NCI-H2196 (cell line): ENCODE results near the gene CHTF18.
A peak's percentile ranks its signal among the peaks of the same experiment; 100 is the strongest.

Experiments used
- DNase-seq: peaks from one replicate; lab custom pipeline; 2025; ENCODE audit not compliant: unreplicated experiment; lab: John Stamatoyannopoulos, UW

The CHTF18 gene

DNA sequence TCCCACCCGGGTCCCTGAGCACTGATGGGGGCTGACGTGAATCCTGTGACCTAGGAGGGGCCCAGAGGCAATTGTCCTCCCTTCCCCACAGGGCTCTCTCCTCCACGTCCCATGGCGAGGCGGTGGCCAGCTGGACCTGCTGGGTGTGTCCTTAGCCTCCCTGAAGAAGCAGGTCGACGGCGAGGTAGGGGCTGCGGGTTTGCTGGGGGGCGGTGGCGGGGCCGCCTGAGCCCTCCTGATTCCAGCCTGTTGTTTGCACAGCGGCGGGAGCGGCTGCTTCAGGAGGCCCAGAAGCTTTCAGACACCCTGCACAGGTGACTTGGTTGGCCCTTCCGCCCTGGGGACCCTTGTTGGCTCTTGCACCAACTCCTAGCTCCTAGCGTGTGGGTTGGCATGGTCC is 1.7 kb downstream of the CHTF18 start:
- no peak for DNase-seq

DNA sequence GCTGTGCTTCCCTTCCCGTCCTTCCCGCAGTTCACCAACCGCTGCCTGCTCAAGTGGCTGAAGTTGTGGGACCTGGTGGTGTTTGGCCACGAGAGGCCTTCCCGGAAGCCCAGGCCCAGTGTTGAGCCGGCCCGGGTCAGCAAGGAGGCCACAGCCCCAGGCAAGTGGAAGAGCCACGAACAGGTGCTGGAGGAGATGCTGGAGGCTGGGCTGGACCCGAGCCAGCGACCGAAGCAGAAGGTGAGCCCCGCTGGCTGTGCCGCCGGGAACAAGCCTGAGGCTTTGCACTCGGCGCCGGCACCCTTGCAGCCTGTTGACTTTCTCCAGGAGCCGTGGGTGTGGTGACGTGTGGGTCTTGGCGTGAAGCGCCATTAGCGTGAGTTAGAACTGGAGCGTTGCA is 2.7 kb downstream of the CHTF18 start:
- no peak for DNase-seq

DNA sequence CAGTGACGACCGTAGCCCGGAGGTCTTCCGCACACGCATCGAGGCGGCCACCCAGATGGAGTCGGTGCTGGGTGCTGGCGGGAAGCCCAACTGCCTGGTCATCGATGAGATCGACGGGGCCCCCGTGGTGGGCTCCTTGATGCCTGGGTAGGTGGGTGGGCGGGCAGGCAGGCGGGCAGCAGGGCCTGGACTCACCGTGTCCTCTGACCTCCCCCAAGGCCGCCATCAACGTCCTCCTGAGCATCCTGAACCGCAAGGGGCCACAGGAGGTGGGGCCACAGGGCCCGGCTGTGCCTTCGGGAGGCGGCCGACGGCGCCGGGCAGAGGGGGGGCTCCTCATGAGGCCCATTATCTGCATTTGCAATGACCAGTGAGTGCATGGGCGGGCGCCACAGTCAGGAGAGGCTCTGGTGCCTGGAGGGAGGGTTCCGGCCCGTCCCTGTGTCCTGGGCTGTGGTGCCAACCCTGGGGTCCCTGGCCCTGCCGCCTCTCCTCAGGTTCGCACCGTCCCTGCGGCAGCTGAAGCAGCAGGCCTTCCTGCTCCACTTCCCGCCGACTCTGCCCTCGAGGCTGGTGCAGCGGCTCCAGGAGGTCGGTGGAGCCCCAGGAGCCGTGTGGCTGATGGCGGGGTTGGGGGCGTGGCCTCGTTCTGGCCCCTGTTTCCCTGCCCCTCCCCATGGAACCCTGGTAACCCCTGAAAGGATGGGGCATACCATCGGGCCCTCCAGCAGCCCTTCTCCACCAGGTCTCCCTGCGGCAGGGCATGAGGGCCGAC is 4.0 kb downstream of the CHTF18 start:
- DNase-seq, result no peak

DNA sequence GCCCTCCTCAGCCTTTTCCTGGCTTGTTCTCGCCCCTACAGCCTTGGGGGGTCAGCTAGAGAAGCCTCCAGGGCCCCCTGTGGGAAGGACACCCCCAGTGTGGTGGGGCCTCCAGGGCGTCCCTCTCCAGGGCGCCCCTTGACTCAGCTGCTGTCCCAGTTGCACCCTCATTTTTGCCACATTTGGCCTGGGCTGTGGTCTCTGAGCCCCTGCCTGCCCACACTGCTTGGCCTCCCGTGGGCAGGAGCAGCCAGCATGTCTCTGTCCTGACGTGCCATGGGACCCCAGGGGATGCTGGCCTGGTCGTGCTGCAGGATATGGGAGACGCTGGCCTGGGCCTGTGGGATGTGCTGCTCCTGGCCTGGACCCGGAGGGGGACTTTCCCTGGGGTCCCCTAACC is 5.0 kb downstream of the CHTF18 start:
- no peak for DNase-seq

DNA sequence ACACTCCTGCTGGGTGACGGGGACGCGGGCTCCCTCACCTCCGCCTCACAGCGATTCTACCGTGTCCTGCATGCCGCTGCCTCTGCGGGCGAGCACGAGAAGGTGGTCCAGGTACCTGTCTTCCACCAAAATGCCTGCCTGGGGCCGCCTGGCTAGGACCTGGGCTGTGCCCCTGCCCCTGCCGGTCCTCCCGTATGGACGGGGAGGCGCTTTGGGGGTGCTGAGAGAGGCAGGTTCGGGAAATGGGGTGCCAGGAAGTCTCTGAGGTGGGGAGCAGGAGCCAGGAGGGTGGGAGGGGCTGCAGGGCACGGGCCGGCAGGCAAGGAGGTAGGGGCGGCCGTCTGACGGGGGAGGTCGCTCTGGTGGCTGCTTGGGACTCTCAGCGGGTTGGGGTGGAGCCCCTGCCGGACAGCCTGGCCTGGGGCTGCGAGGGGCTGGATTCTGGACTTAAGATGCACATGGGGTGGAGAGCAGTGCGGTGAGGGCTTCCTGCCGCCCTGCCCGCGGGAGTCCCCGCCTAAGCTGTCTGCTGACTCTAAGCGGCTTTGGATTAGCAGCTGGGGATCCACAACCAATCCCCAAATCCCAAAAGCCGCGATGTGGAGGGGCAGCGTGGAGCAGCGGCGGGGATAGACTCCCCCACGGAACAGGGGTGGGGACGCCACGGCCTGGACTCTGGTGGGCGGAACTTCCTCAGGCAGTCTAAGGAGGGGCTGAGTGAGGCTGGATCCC is 5.8 kb downstream of the CHTF18 start:
- DNase-seq, result no peak

DNA sequence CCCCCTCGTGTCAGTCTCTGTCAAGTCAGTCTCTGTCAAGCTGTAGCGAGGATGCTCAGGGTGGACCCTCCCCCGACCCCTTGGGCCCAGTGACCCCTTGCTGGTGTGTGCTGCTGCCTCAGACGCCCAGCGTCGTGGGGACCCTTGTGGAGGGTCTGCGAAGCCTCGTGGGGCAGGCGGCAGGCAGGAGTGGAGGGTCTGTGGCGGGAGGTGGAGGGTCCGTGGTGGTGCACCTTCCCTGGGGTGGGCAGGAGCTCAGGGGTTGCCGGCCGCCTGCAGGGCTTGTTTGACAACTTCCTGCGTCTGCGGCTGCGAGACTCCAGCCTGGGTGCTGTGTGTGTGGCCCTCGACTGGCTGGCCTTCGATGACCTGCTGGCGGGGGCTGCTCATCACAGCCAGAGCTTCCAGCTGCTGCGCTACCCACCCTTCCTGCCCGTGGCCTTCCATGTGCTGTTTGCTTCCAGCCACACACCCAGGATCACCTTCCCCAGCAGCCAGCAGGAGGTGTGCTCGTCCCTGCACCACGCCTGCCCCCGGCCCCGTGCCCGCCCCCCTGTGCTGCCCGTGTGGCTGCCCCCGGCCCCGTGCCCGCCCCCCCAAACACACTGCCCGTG is 6.5 kb downstream of the CHTF18 start:
- DNase-seq, result no peak

DNA sequence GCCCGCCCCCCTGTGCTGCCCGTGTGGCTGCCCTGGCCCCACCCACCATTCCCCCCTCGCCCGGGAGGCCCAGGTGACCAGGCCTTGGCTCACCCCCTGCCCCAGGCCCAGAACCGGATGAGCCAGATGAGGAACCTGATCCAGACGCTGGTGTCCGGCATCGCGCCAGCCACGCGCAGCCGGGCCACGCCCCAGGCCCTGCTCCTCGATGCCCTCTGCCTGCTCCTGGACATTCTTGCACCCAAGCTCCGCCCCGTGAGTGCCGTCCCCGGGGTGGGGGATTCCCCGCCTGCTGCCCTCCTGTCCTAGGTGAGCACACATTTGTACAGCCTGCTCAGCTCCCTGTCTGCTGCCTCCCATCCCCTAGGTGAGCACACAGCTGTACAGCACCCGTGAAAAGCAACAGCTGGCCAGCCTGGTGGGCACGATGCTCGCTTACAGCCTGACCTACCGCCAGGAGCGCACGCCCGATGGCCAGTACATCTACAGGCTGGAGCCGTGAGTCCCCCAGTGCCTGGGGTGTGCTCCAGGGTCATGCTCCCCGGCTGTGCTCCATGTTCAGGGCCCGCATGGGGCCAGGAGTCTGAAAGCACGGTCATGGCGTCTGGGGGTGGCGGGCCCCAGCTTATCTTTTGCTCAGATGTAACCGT is 7.3 kb downstream of the CHTF18 start:
- peak; percentile 70 for DNase-seq

DNA sequence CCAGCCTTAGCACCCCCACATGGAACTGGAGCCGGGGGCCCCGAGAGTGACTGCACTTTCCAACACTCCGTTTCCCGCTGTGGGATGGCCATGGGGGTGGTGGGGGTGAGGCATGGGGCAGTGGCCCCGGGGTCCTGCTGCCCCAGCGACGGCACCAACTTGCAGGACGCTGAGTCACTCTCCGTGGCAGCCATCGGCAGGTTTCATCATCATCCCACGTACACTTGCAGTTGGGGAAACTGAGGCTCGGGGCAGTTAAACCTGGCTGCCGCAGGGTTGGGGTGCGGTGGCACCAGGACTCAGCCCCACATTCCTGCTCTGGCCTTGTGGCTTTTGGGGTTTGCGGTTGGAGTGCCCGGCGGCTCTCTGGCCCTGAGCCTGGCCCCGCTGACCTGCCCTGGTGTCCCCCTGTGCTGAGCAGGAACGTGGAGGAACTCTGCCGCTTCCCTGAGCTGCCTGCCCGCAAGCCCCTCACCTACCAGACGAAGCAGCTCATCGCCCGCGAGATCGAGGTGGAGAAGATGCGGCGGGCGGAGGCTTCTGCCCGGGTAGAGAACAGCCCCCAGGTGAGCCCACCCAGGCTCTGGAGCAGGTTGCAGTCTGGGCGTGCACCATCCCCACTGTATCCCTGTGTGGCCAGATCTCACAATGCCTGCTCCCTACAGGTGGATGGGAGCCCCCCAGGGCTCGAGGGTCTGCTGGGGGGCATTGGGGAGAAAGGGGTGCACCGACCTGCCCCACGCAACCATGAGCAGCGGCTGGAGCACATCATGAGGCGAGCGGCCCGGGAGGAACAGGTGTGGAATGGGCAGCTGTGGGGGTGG is 8.1 kb downstream of the CHTF18 start:
- no peak for DNase-seq

DNA sequence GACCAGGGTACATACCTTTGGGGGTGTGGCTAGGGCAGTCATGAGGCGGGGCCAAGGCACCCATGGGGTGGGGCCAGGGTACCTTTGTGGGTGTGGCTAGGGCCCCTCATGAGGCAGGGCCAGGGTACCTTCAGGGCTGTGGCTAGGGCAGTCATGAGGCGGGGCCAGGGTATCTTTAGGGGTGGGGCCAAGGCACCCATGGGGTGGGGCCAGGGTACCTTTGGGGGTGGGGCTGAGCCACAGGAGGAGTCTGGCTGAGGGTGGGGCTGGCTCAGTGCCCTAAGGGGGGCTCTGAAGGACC is 8.7 kb downstream of the CHTF18 start:
- peak; percentile 29 for DNase-seq

DNA sequence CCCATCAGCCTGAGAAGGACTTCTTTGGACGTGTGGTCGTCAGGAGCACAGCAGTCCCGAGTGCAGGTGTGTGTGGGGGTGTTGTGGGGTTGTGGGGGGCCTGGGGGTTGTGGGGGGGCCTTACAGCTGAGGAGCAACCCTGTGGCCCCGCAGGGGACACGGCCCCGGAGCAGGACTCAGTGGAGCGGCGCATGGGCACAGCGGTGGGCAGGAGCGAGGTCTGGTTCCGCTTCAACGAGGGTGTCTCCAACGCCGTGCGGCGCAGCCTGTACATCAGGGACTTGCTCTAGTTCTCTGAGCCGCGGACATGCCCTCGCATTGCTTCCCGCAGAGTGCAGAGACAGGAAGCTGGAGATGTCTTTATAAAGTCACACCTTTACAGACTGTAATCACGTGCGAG is 9.3 kb downstream of the CHTF18 start:
- no peak for DNase-seq

DNA sequence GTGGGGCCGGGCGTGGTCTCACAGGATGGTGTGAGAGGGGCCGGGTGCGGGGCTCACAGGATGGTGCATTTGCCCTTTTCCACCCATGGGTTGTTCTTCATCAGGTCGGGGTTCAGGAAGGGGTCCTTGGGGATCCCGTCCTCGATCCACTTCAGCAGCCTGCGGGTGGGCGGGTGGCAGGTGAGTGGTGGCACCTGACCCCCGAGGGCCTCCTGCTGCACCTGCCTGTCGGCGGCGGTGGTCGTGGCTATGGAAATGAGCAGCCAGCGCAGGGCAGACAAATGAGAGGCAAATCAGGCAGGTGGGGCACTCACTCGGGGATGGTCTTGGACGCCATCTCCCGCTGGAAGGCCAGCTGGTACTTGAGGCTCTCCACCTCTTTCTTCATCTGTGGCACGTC is 10.2 kb downstream of the CHTF18 start:
- no peak for DNase-seq

DNA sequence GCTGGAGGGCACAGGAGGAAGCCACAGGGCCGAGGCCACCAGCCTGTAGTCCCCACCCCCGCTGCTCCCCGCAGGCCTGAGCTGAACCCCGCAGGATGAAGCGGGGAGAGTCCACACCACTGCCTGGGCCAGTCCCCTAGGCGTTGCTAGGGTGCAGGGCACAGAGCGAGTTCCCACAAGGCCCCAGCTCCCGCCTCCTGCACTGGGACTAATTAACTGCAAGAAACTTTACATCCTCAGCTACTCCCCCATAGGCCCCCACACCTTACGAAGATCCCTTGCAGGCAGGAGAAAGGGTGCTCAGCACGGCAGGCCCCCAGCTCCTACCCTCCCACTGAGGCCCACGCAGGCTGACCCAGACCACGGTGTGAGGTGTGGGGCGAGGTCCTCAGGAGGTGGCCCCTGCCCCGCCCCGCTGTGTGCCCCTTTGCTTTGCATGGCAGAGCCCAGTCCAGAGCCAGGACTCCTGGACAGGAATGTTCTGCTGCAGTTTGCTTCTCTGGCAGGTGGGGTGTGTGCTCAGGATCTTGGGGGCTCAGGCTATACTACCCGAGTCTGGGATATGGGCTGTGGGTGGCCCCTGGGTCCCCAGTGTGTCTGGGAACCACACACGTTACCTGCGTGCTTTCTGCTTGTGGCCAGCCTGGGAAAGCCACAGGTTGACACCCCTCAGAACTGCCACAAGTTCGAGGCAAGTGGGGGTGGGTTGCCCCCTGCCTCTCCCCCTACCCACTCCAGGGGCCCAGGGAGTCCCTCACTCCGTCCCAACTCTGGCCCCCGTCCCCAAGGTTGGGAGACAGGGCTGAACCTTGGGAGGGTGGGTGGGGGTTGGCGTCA is 10.9 kb downstream of the CHTF18 start:
- DNase-seq, result no peak

DNA sequence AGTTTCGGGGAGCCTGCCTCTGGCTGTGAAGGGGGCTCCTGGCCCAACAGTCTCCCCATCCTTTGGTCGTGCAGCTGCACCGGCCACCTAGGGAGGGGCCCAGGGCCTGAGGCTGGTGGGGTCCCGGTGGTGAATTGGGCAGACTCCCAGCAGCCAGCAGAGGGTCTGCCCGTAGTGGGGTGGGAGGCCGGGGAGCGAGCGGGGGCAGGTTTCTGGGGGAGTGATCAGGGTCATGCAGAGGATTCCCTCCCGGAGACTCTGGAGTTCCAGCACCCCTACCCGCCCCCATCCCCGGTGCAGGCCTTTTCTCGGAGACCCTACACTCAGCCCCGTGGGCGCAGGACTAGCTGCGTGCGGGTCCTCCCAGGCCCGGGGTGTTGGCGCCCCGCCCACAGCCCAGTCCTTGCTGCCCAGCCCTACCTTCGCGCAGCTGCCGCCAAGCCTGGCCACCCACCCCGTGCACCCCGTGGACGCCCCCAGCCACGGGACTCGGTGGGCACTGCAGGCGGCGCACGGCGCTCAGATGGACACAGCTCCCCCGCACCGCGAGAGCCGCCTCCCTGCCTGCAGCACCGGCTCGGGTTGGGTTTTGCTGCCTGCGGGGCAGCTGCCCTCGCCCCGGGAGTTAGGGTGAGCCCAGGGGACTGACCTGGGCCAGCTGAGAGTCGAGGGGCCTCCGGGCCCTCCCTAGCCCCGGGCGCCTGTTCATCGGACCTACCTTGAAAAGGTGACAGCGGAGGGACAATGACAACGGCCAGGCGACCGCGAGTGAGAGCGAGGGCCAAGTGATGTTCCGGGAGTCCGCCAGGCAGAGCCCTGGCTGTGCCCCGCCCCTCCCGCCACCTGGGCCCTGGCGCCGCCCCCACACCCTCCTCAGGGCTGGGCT is 11.8 kb downstream of the CHTF18 start, which contains the start of gene GNG13:
Gene GNG13 (minus strand): TSS at position 787 of the 886 bp plus-strand sequence. CDS start 1,657 bp downstream, outside the sequence.
- DNase-seq, result no peak

DNA sequence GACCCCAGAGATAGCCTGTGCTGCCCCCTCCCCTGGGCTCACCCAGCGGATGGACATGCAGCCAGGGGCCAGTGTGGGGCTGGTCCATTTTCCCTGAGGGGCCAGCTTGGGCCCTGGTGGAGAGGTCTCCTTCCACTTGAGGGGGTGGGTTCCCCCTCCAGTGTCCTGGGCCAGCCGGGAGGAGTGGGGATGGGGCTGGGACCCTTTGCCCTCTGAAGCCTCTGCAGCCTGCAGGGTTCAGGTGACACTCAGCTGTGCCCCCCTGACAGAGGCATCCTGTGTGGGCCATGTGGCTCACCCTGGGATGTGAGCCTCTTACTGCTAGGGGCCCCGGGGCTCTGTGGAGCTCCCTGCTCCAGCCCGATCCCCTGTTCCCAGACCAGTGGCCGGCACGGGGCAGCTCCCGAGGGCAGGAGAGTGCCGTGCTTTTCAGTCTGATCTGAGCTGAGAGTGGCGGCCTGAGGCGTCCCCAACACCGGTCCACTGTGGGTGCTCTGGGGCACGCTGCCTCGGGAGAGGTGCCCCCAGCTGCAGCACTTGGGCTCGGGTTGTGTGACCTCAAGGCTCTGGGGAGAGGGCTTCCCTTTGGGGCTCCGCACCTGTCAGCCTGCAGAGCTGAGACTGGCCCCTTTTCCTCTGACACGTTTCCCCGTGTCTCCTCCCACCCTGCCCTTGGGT is 12.6 kb downstream of the CHTF18 start:
- DNase-seq, result no peak

DNA sequence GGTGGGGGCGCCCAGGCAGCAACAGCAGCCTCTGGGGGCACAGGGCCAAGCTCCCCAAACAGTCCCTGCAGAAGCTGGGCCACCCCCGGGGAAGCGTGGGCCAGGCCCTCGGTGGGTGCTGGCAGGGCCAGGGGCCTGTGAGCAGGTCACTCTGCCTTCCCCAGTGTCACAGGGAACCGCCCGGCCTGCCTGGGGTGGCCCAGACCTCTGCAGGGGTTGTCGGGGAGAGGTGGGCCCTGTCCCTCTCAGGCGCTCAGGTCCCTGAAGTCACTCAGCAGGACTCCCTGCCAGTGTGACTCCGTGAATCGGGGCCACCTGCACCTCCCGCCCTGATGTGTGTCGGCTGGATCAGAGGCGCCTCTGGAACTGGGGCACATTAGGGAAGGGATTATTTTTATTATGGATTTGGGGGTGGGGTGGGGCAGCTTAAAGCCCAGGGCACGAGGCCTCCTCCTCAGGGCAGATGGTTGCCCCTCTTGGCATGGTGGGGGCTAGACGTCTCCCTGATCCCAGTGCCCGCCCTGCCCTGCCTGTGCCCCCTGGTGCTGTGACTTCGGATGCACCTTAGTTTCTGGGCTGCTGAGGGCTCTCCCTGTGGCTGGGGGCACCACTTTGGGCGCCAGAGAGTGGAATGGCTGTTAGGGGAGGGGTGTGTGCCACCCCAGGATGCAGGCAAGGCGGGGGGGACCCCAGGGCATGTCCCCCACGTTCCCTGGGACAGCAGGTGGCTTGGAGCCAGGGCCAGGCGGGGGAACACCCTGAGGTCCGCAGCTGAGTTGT is 13.4 kb downstream of the CHTF18 start:
- no peak for DNase-seq

DNA sequence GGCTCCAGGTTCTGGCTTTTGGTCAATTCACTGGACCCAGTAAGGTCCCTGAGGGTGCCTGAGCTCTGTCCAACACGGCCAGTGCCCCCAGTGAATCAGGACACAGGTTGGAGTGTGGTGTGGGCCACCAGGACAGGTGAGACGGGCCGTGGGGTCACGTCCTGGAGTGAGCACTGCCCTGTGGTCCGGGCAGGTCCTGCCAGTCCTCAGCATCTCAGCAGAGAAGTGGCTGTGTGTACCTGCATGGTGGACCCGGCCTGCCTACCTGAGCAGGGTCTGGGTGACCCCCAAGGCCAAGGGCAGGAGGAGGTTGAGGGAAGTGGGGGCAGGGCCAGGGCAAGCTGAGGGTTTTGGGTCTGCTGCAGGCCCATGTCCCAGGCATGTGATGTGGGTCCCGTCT is 14.0 kb downstream of the CHTF18 start:
- no peak for DNase-seq

DNA sequence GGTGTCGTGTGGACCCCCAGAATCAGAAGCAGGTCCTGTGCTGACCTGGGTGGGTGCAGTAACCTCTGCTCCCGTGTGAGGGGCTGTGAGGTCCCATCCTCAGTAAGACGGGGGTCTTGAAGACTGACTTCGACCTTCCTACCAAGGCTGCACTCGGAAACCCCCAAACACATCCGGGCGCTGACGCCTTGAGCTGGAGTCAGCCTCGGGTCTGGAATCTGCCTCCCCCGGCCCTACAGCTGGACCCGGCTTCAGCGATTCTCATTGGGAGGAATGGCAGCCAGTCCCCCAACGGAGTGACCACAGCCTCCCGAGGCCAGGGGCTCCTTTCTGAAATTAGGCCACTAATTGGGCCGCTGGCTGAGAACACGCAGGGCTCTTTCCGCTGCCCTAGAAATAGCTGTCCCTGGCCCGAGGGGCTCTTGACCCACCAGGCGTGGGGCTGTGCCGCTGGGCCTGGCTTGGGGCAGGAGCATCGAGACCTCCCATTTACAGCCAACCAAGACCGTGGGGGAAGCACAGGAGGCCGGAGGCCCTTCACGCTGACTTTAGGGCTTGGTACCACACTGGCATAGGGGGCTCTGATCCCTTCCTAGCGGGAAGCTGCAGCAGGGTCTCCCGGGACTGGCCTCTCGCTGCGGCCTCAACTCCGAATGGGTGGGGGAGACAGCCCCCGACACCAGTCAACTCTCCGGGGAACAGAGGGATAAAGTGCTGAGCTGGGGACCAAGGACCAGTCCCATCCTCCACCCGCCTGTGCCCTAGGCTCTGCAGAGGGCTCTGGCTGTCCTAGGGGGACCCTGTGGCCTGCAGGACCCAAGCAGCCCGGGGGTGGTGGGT is 14.7 kb downstream of the CHTF18 start:
- no peak for DNase-seq
